ENCODE results near the gene SUSD4.

GRCh38 chr1:223179280-223179679, 184.7 kb downstream of the SUSD4 start:
- TF ChIP-seq POLR2A (IDR thresholded peaks at IDR 0.05; ENCODE audit: low read length) (no peak), GATA1 (IDR thresholded peaks at IDR 0.05; ENCODE audit: low read depth, low read length) (no peak)

Data from erythroblast (primary cell).